Neural progenitor cell (in vitro differentiated cells): ENCODE data around the gene TEDC1. TPM values are rescaled to one million over a fixed set of nuclear protein-coding genes. Genes with fewer than 3 reads are reported as not detected.

Source experiments
- DNase-seq: peaks from one replicate; pipeline ENCODE4 v3.0.0-alpha.2; 2016; ENCODE audit warnings: low spot score
- H2AFZ ChIP-seq: fragments of 200-600 bp; sonication (generic); replicated peaks from 2 replicates; pipeline ENCODE4 v1.6.1; 2016; ENCODE audit warnings: antibody characterized with exemption
- H3F3A ChIP-seq: fragments of 200-600 bp; sonication (generic); 2 replicates; pipeline ENCODE4 v1.6.1; 2016; ENCODE audit warnings: antibody characterized with exemption, low read depth
- H3K27ac ChIP-seq: fragments of 200-600 bp; sonication (generic); 2 replicates; pipeline ENCODE4 v1.5.1; 2016; ENCODE audit warnings: mild to moderate bottlenecking
- H3K27me3 ChIP-seq: fragments of 200-600 bp; sonication (generic); 2 replicates; pipeline ENCODE4 v1.6.1; 2016; ENCODE audit warnings: mild to moderate bottlenecking, moderate library complexity
- H3K36me3 ChIP-seq: fragments of 200-600 bp; sonication (generic); 2 replicates; pipeline ENCODE4 v1.5.1; 2016
- H3K4me1 ChIP-seq: fragments of 200-600 bp; sonication (generic); 2 replicates; pipeline ENCODE4 v1.6.1; 2016; ENCODE audit warnings: mixed run types
- H3K4me2 ChIP-seq: fragments of 200-600 bp; sonication (generic); 2 replicates; pipeline ENCODE4 v1.6.1; 2016
- H3K4me3 ChIP-seq: fragments of 200-600 bp; sonication (generic); 2 replicates; pipeline ENCODE4 v1.5.1; 2016
- H3K79me2 ChIP-seq: fragments of 200-600 bp; sonication (generic); 2 replicates; pipeline ENCODE4 v1.6.1; 2016; ENCODE audit warnings: low read depth
- H3K9ac ChIP-seq: fragments of 200-600 bp; sonication (generic); 2 replicates; pipeline ENCODE4 v1.6.1; 2016
- H3K9me3 ChIP-seq: fragments of 200-600 bp; sonication (generic); 2 replicates; pipeline ENCODE4 v1.5.1; 2016; ENCODE audit warnings: low read depth
- H4K20me1 ChIP-seq: fragments of 200-600 bp; sonication (generic); 2 replicates; pipeline ENCODE4 v1.6.1; 2016; ENCODE audit warnings: low read depth
- H3K27ac Mint-ChIP-seq: 3 replicates; pipeline ENCODE4 v1.8.0; 2021; ENCODE audit warnings: mixed read lengths
- H3K27me3 Mint-ChIP-seq: 2 replicates; pipeline ENCODE4 v1.8.0; 2022; ENCODE audit warnings: low read depth, mild to moderate bottlenecking, inconsistent platforms, moderate library complexity, mixed read lengths; ENCODE audit not compliant: insufficient read depth
- H3K36me3 Mint-ChIP-seq: 3 replicates; pipeline ENCODE4 v1.8.0; 2021; ENCODE audit warnings: mixed read lengths
- H3K4me1 Mint-ChIP-seq: 3 replicates; pipeline ENCODE4 v1.8.0; 2021; ENCODE audit warnings: mixed read lengths
- H3K4me3 Mint-ChIP-seq: 3 replicates; pipeline ENCODE4 v1.8.0; 2021; ENCODE audit warnings: mild to moderate bottlenecking, moderate library complexity, mixed read lengths
- H3K9me3 Mint-ChIP-seq: 3 replicates; pipeline ENCODE4 v1.8.0; 2020; ENCODE audit warnings: mixed read lengths
- CTCF ChIP-seq: fragments of 200-600 bp; sonication (generic); IDR thresholded peaks from 2 replicates; pipeline ENCODE4 v1.5.1; 2017; ENCODE audit warnings: antibody characterized with exemption, mild to moderate bottlenecking
- EZH2 ChIP-seq: fragments of 200-600 bp; sonication (generic); IDR thresholded peaks from 2 replicates; pipeline ENCODE4 v1.6.1; 2017; ENCODE audit warnings: antibody characterized with exemption, mild to moderate bottlenecking, moderate library complexity
- EZH2phosphoT487 ChIP-seq: fragments of 200-600 bp; sonication (generic); IDR thresholded peaks from 2 replicates; pipeline ENCODE4 v1.6.1; 2017; ENCODE audit warnings: antibody characterized with exemption
- total RNA-seq: library from RNA; depleted of rRNA; stranded (reverse); fragments of >200 nt; gene quantifications from 2 replicates; pipeline ENCODE4 v1.2.3, GENCODE V29; 2015; ENCODE audit warnings: low replicate concordance

TEDC1 gene
- total RNA-seq, 1 donor from 2014 or later: 3.6 TPM

GRCh38 chr14:105455766-105456660, 35.0 kb upstream of the TEDC1 start:
- H3F3A ChIP-seq: no peaks in the 10 kb centered on the region
- peaks cover 4% of the 10 kb centered on the region for H3K27me3 Mint-ChIP-seq
- no peak for DNase-seq
- no peaks in the 10 kb centered on the region for H3K9me3 Mint-ChIP-seq
- H3K27me3 ChIP-seq: no peaks in the 10 kb centered on the region
- no peak overlapping the region for H3K9ac ChIP-seq
- H3K4me2 ChIP-seq: no peak overlapping the region
- H4K20me1 ChIP-seq: peaks cover 10% of the 10 kb centered on the region
- H3K4me1 ChIP-seq: no peaks in the 10 kb centered on the region
- no peak overlapping the region for H3K4me3 ChIP-seq
- no peaks in the 10 kb centered on the region for H3K79me2 ChIP-seq
- H3K36me3 ChIP-seq: no peaks in the 10 kb centered on the region
- H3K27ac ChIP-seq: no peak overlapping the region
- H3K27ac Mint-ChIP-seq: no peak overlapping the region
- no peak overlapping the region for H2AFZ ChIP-seq
- H3K36me3 Mint-ChIP-seq: peaks cover 10% of the 10 kb centered on the region
- no peak overlapping the region for H3K4me3 Mint-ChIP-seq
- no peaks in the 10 kb centered on the region for H3K4me1 Mint-ChIP-seq
- no peaks in the 10 kb centered on the region for H3K9me3 ChIP-seq
- TF ChIP-seq EZH2phosphoT487 (no peak), EZH2 (no peak), CTCF (no peak)

- no peak overlapping the region for H3K4me3 Mint-ChIP-seq
- Histone ChIP-seq H3K36me3 (no peaks in the 10 kb centered on the region), H3K9ac (no peak overlapping the region), H3F3A (no peaks in the 10 kb centered on the region), H4K20me1 (peaks cover 10% of the 10 kb centered on the region), H3K27me3 (no peaks in the 10 kb centered on the region), H2AFZ (no peak overlapping the region), H3K27ac (no peak overlapping the region), H3K9me3 (no peaks in the 10 kb centered on the region), H3K4me3 (no peak overlapping the region), H3K4me2 (no peak overlapping the region), H3K4me1 (no peaks in the 10 kb centered on the region), H3K79me2 (no peaks in the 10 kb centered on the region)
- TF ChIP-seq CTCF (no peak), EZH2phosphoT487 (no peak), EZH2 (no peak)
- peaks cover 17% of the 10 kb centered on the region for H3K36me3 Mint-ChIP-seq
- no peaks in the 10 kb centered on the region for H3K9me3 Mint-ChIP-seq
- no peaks in the 10 kb centered on the region for H3K4me1 Mint-ChIP-seq
- no peak overlapping the region for H3K27ac Mint-ChIP-seq
- H3K27me3 Mint-ChIP-seq: peaks cover 6% of the 10 kb centered on the region
- DNase-seq: no peak
These were observed 34.1 kb upstream of the TEDC1 start for GRCh38 chr14:105456736-105457617.

- Histone ChIP-seq H3K9me3 (no peaks in the 10 kb centered on the region), H3K9ac (no peak overlapping the region), H2AFZ (no peak overlapping the region), H3K4me2 (no peak overlapping the region), H3K4me1 (no peaks in the 10 kb centered on the region), H4K20me1 (peaks cover 10% of the 10 kb centered on the region), H3K36me3 (no peaks in the 10 kb centered on the region), H3K4me3 (no peak overlapping the region), H3K79me2 (no peaks in the 10 kb centered on the region), H3K27ac (no peak overlapping the region), H3K27me3 (no peaks in the 10 kb centered on the region), H3F3A (no peaks in the 10 kb centered on the region)
- Mint-ChIP-seq H3K27me3 (peaks cover 5% of the 10 kb centered on the region), H3K4me3 (no peak overlapping the region), H3K36me3 (peaks cover 14% of the 10 kb centered on the region), H3K9me3 (no peaks in the 10 kb centered on the region), H3K4me1 (no peaks in the 10 kb centered on the region), H3K27ac (no peak overlapping the region)
- DNase-seq: no peak
- no peak for TF ChIP-seq EZH2phosphoT487
- TF ChIP-seq CTCF: no peak
- TF ChIP-seq EZH2: no peak
These were observed 33.0 kb upstream of the TEDC1 start for GRCh38 chr14:105458010-105458409.
